Measurements from ENCODE around the gene KLHL33.
A peak's percentile ranks its signal among the peaks of the same experiment; 100 is the strongest.
"Not testable (repeated sequence)": the region's sequence is repeated elsewhere in the genome, so short reads cannot be mapped to it uniquely, and the experiment has no call there.

Gene KLHL33

DNA sequence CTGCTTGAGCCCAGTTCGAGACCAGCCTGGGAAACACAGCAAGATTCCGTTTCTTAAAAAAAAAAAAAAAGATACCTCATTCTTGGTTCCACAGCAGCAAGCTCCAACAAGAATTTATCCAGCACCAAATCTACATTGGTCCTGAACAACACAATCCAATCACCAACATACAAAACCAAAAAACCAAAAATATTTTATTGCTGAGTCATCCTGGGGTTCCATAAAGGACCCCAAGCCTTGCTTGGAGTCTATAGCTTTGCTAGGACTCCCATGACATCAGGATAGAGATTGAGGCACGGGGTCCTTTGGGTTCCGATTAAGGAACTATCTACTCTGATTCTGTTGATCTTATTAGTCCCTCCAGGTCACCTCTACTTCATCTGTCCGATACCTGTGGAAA is 10.9 kb upstream of the KLHL33 start:
- DNase-seq (ENCODE audit: low spot score): no peak

- not testable (repeated sequence) for DNase-seq (ENCODE audit: low spot score)
These were observed 7.7 kb upstream of the KLHL33 start for GRCh38 chr14:20443650-20444049.

DNA sequence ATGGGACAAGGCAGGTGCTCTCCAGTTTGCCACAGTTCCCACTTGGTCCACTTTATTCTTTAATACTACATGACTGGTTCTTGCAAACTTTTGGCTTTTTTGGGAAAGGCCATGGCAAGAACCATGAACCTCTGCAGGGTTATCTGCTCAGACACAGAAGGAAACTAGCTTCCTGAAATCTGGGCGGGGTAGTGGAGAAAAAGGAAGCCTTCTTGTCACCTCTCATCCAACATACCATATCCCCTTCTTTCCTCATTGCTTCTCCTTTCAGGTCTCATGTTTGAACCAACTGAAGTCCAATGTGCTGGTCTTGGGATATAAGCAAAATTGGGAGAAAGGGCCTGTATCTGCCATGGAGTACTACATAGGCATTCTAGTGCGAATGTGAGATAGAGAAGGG is 5.5 kb upstream of the KLHL33 start:
- no peak for DNase-seq (ENCODE audit: low spot score)

- DNase-seq (ENCODE audit: low spot score): no peak
These were observed 4.9 kb upstream of the KLHL33 start for GRCh38 chr14:20440882-20441281.

- no peak for DNase-seq (ENCODE audit: low spot score)
These were observed 4.5 kb upstream of the KLHL33 start for GRCh38 chr14:20440465-20440864.

DNA sequence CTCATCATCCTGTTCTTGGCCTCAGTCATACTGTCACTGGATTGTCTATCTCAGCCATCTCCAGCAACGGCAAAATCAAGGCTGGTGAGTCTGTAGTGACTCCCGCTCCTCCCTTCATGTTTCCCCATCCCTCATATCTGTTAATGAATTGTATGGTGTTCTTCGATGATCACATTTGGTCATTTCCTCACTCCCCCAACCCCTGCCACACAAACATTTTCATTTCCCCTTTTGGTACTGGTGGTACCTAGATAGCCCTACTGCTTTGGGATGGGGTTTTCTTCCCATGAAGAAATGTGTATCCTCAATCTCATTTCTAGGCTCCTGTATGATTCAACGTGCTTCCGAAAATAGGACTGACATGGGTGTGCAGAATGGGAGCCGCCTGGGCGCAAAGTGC is 2.7 kb upstream of the KLHL33 start:
- DNase-seq (ENCODE audit: low spot score): no peak

DNA sequence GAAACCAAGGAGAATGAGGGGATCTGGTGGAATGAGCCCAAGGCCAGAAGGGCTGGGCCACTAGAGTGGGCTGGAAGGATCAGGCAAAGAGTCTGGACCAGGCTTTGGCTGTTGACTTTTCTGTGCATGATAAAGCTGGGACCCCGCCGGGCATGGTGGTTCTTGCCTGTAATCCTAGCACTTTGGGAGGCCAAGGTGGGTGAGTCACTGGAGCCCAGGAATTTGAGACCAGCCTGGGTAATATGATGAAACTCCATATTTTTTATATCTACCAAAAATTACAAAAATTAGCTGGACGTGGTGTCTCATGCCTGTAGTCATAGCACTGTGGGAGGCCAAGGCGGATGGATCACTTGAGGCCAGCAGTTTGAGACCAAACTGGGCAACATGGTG is 393 bp upstream of the KLHL33 start:
- no peak for DNase-seq (ENCODE audit: low spot score)

- no peak for DNase-seq (ENCODE audit: low spot score)
These were observed 1.0 kb downstream of the KLHL33 start for GRCh38 chr14:20434701-20435581.

DNA sequence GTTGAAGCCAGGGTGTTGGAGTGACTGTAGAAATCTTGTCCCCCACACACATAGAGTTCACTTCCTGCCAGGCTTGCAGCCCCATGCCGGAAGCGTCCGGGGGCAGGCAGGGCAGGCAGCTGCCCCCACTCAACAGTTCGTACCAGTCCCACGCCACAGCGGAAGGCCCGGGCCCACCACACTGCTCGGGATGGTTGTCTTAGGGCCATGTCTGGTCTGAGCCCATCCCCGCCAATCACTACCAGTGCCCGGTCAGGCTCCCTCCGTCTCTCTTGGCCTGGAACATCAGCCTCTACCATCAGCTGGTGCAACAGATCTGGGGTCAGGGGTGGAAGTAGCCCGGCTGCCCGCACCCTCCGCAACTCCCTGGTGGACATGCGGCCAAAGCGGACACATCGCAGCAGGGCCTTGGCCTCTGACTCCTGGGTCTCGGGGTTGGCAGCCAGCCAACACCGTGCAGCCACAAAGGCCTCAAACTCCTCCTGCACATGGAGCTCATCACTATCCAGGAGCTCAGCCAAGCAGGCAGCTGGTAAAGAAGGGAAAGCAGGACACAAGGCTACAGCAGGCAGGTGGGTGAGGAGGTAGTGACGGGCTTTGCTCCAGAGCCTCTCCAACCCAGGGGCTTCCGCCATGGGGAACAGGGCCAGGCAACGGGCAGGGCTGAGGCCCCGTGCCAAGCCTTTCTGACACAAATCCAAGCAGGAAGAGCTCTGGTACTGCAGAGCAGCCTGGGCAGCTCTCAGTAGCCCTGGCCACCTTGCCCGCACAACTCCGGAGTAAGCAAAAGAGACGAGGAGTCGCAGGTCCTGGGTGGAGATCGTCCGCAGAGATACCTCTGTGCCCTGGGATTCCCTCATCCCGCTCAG is 5.9 kb downstream of the KLHL33 start:
- DNase-seq (ENCODE audit: low spot score): no peak

DNA sequence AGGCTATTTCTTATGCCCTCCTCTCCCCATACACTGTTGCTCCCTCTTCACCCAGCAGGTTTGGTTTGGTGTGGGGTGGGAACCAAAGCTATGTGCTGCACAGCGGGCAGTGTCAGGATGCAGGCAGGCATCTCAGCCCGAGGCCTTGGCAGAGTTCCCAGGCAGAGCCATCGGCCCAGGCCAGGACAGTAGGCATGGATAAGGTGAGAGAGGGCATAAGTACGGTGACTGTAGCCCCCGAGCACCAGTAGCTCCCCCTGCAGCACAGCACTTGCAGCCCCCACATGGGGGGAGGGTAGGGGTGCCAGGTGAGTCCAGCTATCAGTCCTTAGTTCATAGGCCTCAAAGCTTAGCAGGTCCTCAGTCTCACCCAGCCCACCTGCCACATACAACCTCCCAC is 7.2 kb downstream of the KLHL33 start:
- DNase-seq (ENCODE audit: low spot score): no peak

- no peak for DNase-seq (ENCODE audit: low spot score)
These were observed 8.0 kb downstream of the KLHL33 start for GRCh38 chr14:20428010-20428365.

DNA sequence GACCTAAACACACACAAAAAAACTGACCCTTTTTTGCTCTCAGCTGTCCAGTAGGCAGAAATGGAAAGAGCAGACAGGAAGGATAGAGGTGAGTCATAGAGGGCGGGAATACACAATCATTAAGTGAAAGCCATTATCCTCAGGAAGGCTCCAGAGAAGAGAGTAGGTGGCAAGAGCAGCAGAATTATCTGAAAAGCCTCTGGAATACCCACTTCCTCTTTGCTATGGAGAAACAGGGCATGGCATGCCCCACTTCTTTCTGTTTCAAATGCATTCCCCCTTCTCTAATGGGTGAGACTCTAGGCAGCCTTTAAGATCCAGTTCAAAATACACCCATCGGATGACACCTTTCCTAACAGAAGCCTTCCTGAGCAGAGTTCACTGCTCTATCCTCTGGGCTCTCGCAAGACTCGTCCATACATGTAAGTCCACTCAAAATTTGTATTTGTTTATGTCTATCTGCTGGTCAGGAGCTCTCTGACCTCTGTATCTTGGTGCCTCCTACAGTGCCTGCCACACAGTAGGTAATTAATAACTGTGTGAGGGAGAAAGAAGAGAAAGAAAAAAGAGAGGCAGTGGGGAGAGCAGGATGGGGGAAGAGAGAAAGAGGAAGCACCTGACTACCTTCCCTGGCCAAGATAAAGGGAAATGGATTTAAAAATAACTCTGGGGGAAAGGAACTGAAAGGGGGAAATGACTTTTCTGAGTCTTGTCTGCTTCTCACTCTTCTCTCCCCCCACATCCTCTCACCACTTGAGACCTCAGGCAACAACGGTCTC is 8.5 kb downstream of the KLHL33 start:
- no peak for DNase-seq (ENCODE audit: low spot score)

DNA sequence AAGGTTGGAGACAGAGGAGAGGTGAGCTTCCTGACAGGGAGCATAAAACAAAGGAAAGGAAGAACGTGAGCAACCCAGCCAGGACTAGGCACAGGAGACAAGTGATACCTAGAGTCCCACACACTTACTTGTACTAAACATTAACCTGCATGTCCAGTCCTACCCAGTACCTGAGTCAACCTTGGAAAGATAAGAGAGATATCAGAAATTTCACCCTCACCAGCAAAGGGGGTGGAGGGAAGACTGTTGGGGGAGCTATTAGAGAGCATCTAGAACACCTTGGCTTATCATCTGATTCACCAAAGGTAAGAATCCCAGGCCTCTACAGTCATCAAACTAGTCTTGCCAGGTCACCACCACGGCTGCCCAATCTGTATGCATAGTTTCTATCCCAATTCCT is 11.1 kb downstream of the KLHL33 start:
- no peak for DNase-seq (ENCODE audit: low spot score)

DNA sequence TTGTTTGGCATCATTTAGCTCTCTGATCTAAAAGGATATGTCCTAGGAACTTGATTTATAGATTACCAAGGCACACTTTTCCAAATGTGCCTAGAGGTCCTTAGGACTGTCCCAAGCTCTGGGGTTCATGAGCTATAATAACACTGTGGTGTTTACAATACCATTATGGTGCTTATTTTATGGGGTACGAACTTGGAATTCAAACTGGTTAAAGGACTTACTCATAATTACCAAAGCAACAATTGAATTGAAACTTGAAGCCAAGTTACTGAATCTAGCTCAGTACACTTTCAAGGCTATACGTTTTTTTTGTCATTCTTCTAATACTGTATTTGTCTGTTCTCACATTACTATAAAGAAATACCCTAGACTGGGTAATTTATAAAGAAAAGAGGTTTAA is 13.1 kb downstream of the KLHL33 start:
- no peak for DNase-seq (ENCODE audit: low spot score)

DNA sequence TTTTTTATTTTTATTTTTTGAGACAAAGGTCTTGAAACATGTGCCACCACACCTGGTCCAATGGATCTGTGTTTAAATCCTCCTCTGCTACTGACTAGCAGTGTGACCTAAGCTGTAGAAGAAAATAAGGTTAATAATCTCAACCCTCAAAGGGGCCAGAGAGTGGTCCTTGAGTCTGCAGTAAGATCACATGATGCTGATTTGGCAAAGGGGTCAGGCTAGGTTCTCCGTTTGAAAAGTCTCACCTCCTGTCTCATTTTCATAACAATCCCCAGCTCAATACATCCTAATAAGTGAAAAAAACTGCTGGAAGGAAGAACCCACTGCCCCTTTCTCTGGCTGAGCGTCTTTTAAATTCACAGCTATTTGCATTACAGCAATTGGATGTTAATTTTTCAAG is 14.7 kb downstream of the KLHL33 start:
- no peak for DNase-seq (ENCODE audit: low spot score)

- no peak for DNase-seq (ENCODE audit: low spot score)
These were observed 16.5 kb downstream of the KLHL33 start for GRCh38 chr14:20419419-20419818.

GRCh38 chr14:20418501-20418909 is 17.5 kb downstream of the KLHL33 start:
- no peak for DNase-seq (ENCODE audit: low spot score)

DNA sequence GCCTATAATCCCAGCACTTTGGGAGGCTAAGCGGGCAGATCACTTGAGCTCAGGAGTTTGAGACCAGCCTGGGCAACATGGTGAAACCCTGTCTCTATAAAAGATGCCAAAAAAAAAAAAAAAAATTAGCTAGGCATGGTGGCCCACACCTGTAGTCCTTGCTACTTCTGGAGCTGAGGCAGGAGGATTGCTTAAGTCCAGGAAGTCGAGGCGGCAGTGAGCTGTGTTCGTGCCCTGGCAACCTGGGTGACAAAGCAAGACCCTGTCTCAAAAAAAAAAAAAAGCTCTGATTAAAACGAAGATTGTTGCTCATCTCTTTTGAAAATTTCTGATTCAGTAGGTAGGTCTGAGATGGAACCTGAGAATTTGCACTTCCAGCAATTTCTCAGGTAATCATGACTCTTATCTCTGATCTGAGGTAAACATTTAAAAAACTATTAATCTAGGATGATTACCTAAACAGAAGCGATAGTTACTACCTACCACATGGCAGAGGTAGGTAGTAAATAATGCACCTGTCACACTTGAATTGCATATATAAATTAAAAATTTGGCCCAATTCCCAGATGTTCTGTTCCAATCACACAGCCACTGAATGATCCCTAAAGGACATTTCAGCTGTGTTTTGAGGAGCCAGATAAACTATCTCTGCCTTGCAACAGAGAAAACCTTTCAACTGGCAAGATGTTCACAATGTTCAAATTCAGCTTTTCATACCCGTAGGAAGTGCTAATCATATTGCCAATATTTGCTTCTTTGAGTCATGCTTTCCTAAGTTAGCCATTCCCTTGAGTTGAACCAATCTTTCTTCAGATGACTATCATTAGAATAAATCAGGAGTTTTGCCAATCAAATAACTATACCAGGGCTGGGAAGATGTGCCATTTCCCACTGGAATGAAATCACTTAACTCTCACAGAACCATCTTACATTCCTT is 18.4 kb downstream of the KLHL33 start:
- no peak for DNase-seq (ENCODE audit: low spot score)

DNA sequence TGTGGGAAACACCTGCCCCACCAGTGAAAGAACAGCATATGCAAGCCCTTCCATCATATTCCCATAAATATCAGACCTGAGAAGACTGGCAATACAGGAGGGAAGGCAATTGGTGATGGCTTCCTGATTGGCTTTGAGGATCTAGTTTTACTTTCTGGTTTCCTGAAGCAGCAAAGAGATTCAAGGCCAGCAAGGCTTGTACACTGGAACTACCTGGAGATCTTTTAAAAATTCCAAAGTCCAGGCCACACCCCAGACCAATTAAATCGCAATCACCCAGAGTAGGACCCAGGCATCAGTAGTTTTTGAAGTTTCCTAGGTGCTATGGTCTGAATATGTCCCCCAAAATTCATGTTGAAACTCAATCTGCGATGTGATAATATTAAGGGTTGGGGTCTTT is 19.7 kb downstream of the KLHL33 start:
- no peak for DNase-seq (ENCODE audit: low spot score)

DNA sequence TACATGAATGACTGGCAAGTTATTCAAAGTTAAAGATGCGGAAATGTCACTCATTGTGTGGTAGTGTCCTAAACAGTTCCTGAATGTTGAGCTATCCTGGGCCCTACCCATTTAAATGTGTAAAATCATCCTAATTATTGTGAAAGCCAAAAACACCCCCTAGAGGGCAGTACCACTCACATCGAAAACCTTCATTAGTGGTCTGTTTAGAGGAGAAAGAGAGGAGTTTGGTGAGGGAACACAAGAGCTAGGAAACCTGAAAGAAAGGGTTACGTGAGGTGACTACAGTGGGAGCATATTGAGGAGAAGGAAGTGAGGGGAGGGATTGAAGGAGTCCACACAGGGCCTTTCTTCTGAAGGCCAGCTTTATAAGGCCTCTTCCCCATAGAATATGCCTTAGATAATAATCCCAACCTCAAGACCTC is 20.2 kb downstream of the KLHL33 start:
- peak; percentile 82 for DNase-seq (ENCODE audit: low spot score)

DNA sequence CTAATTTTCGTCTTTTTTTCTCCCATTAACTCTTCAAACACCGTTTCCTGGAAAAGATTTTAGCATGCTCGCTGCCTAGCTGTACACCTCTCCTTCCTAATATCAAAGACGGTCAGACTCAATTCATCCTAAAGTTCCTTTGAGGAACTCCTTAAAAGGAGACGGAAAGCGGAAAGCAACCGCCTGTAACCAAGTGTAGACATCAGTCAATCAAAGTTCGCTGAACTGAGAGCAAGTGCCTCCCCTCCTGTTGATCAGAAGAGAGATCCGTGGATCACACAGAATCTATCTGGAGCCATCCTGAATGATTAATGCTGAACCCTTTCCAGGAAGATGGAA is 22.3 kb downstream of the KLHL33 start:
- peak; percentile 17 for DNase-seq (ENCODE audit: low spot score)
